Mesodermal cell (in vitro differentiated cells): Measurements from ENCODE around the gene PAQR6.

ENCODE experiments used
- H3K27ac ChIP-seq: 2 replicates; pipeline ENCODE4 v1.7.0; 2013; ENCODE audit warnings: mild to moderate bottlenecking, low read depth, low read length, moderate library complexity; ENCODE audit not compliant: severe bottlenecking
- H3K36me3 ChIP-seq: 2 replicates; pipeline ENCODE4 v1.7.1; 2013; ENCODE audit warnings: mild to moderate bottlenecking, low read length, moderate library complexity; ENCODE audit not compliant: control insufficient read depth, insufficient read depth
- H3K4me1 ChIP-seq: one replicate; pipeline ENCODE4 v1.7.1; 2013; ENCODE audit warnings: mild to moderate bottlenecking, low read length; ENCODE audit not compliant: insufficient read depth, control insufficient read depth, poor library complexity, severe bottlenecking
- H3K4me3 ChIP-seq: 2 replicates; pipeline ENCODE4 v1.7.0; 2013; ENCODE audit warnings: low read length, control low read depth, mild to moderate bottlenecking; ENCODE audit not compliant: insufficient read depth, poor library complexity, severe bottlenecking; ENCODE audit errors: extremely low read depth
- H3K9me3 ChIP-seq: 2 replicates; pipeline ENCODE4 v1.7.1; 2013; ENCODE audit warnings: mild to moderate bottlenecking, low read length, moderate library complexity; ENCODE audit not compliant: control insufficient read depth
- WGBS, 2 experiments: methylation state at CpG; one replicate each; pipeline ENCODE4 v1.1.5; 2013; ENCODE audit warnings: missing lambda C conversion rate in 2 of 2; ENCODE audit not compliant: insufficient coverage in 2 of 2; 5-methylcytosine and 5-hydroxymethylcytosine counted together

The PAQR6 gene

GRCh38 chr1:156246241-156246780, 1.5 kb downstream of the PAQR6 start:
- no peaks in the 10 kb centered on the region for H3K9me3 ChIP-seq
- H3K4me3 ChIP-seq, result no peak overlapping the region
- WGBS, 2 experiments, result 83 to 97% methylated on average over 3 to 8 of the region's 10 CpGs
- peaks cover 32% of the 10 kb centered on the region for H3K36me3 ChIP-seq
- H3K4me1 ChIP-seq, result peaks cover 40% of the 10 kb centered on the region
- H3K27ac ChIP-seq, result no peak overlapping the region

GRCh38 chr1:156245451-156246232, 2.2 kb downstream of the PAQR6 start:
- Histone ChIP-seq H3K4me1 (peaks cover 35% of the 10 kb centered on the region), H3K36me3 (peaks cover 26% of the 10 kb centered on the region), H3K27ac (no peak overlapping the region), H3K9me3 (no peaks in the 10 kb centered on the region), H3K4me3 (no peak overlapping the region)
- 47 to 55% methylated on average over 51 to 58 of the region's 69 CpGs for WGBS, 2 experiments

- 96% methylated on average over 17 of the region's 17 CpGs for WGBS, 2 experiments
- H3K4me1 ChIP-seq, result peaks cover 26% of the 10 kb centered on the region
- no peak overlapping the region for H3K4me3 ChIP-seq
- H3K27ac ChIP-seq, result no peak overlapping the region
- H3K36me3 ChIP-seq, result peaks cover 21% of the 10 kb centered on the region
- no peaks in the 10 kb centered on the region for H3K9me3 ChIP-seq
Measured at GRCh38 chr1:156244712-156245111, 3.1 kb downstream of the PAQR6 start.

- no peak overlapping the region for H3K4me3 ChIP-seq
- WGBS, 2 experiments, result 75 to 100% methylated on average over 2 of the region's 2 CpGs
- H3K27ac ChIP-seq, result no peak overlapping the region
- H3K4me1 ChIP-seq, result peaks cover 20% of the 10 kb centered on the region
- H3K9me3 ChIP-seq, result no peaks in the 10 kb centered on the region
- peaks cover 21% of the 10 kb centered on the region for H3K36me3 ChIP-seq
Measured at GRCh38 chr1:156244126-156244525, 3.7 kb downstream of the PAQR6 start.

- Histone ChIP-seq H3K9me3 (no peaks in the 10 kb centered on the region), H3K4me3 (no peak overlapping the region), H3K36me3 (peaks cover 23% of the 10 kb centered on the region), H3K27ac (no peak overlapping the region), H3K4me1 (peaks cover 10% of the 10 kb centered on the region)
- 90 to 93% methylated on average over 7 to 9 of the region's 10 CpGs for WGBS, 2 experiments
Measured at GRCh38 chr1:156242738-156243137, 5.1 kb downstream of the PAQR6 start.

- Histone ChIP-seq H3K4me1 (peaks cover 7% of the 10 kb centered on the region), H3K27ac (peak within 1 kb of the TSS; percentile 10), H3K36me3 (peaks cover 28% of the 10 kb centered on the region), H3K4me3 (no peak within 1 kb of the TSS), H3K9me3 (no peaks in the 10 kb centered on the region)
- 95% methylated on average over 8 to 13 of the region's 14 CpGs for WGBS, 2 experiments
Measured at GRCh38 chr1:156241926-156242325, 5.9 kb downstream of the PAQR6 start, which contains the start of gene BGLAP. Gene BGLAP (plus strand): TSS chr1:156242184. CDS start chr1:156242232, 48 bp downstream.

GRCh38 chr1:156241311-156241811, 6.5 kb downstream of the PAQR6 start:
- Histone ChIP-seq H3K27ac (peak overlapping the region; percentile 10), H3K36me3 (peaks cover 34% of the 10 kb centered on the region), H3K9me3 (no peaks in the 10 kb centered on the region), H3K4me1 (peaks cover 7% of the 10 kb centered on the region), H3K4me3 (no peak overlapping the region)
- 77 to 85% methylated on average over 11 to 15 of the region's 15 CpGs for WGBS, 2 experiments

- no peak overlapping the region for H3K27ac ChIP-seq
- peaks cover 47% of the 10 kb centered on the region for H3K36me3 ChIP-seq
- peaks cover 8% of the 10 kb centered on the region for H3K4me1 ChIP-seq
- WGBS, 2 experiments, result 92 to 100% methylated on average over 3 to 4 of the region's 5 CpGs
- no peaks in the 10 kb centered on the region for H3K9me3 ChIP-seq
- H3K4me3 ChIP-seq, result no peak overlapping the region
Measured at GRCh38 chr1:156238248-156238647, 9.6 kb downstream of the PAQR6 start.

GRCh38 chr1:156236164-156236563, 11.7 kb downstream of the PAQR6 start:
- H3K4me1 ChIP-seq, result peaks cover 15% of the 10 kb centered on the region
- H3K9me3 ChIP-seq, result no peaks in the 10 kb centered on the region
- H3K4me3 ChIP-seq, result no peak overlapping the region
- WGBS, 2 experiments, result 98 to 99% methylated on average over 9 to 12 of the region's 12 CpGs
- no peak overlapping the region for H3K27ac ChIP-seq
- peaks cover 47% of the 10 kb centered on the region for H3K36me3 ChIP-seq

- H3K36me3 ChIP-seq, result peaks cover 38% of the 10 kb centered on the region
Measured at GRCh38 chr1:156233426-156234127, 14.3 kb downstream of the PAQR6 start.

More at GRCh38 chr1:156233426-156234127, 14.3 kb downstream of the PAQR6 start:
- Histone ChIP-seq H3K9me3 (no peaks in the 10 kb centered on the region), H3K4me3 (no peak overlapping the region), H3K27ac (peak overlapping the region; percentile 85), H3K4me1 (peaks cover 14% of the 10 kb centered on the region)
- WGBS, 2 experiments, result 83 to 85% methylated on average over 4 to 5 of the region's 5 CpGs
